GM21390 (cell line): Measurements from ENCODE around the gene MRTO4.
"Not testable (repeated sequence)": the region's sequence is repeated elsewhere in the genome, so short reads cannot be mapped to it uniquely, and the experiment has no call there.

Experiments used
- ATAC-seq: cut with Tn5 transposase; IDR thresholded peaks from one replicate; pipeline ENCODE4 v1.9.1; 2021; ENCODE audit not compliant: unreplicated experiment

MRTO4 gene

DNA sequence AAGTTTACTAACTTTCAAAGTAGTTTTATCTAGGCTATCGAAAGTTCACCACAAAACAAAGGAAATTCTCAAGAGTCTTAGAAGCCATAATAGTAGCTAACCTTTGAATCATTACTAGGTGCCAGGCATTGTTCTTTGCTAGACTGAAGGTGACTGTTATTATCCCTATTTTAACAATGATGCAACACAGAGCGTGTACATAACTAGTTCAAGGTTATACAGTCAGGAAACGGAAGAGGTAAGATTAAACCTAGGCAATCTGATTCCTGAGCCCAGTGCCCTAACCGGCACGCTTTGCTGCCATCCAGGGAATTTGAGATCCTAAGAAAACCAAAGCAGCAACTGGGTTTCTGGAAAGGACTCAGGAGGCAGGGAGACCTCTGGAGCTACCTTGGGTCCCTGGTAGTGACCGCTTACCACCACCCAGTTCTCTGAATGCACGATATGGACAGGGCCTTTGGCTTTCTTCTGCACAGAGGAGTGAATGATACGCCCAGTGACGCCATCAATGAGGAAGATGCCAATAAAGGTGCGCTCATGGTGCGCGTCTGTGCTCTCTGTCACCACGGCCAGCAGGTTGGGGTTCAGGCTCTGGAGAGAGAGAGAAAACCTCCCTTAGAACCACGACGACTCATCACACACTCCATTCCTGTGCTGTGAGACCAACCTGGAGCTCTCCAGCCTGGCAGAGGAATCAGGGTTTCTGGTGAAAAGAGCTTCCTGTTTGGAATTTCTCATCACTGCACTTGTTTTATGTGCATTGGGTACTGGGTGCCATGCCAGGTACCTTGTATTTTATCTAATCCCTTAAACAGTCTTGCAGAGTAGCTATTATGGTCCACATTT is 28.4 kb upstream of the MRTO4 start:
- no peak for ATAC-seq

DNA sequence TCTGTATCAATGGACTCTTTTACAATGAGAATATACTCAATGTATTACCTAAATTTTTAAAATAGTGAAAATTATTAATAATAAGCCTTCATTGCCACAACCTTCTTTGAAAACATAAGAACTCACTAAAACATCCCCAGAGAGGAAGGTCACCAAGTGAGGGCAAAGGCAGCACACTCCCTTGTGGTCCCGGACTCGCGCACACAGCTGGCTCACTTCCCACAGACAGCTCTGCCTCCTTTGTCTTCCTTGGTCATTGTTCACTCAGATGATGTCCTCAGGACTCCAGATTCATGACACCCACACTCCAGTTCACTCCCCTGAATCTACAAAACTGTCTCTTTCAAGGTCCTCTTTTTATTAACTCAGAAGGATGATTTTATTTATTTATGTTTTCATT is 22.4 kb upstream of the MRTO4 start:
- no peak for ATAC-seq

DNA sequence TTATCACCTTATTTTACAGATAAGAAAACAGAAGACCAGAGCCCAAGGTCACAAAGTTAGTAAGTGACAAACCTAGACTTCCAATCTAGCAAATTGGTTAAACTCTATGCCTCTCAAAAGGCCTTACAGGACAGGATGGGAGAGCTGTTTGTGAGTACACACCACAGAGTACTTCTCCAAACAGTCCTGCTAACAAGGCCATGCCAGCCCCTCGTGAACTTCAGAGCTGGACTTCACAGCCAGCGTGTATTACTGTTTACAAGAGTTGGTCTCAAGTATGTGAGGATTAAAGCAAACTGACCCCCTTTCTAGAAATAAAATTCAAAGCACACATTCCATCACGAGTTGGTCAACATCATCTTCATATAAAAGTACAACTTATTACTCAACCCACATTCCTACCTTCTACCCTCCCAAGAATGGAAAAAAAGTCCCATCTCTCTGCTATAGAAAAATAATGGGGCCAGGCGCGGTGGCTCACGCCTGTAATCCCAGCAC is 21.7 kb upstream of the MRTO4 start:
- no peak for ATAC-seq

DNA sequence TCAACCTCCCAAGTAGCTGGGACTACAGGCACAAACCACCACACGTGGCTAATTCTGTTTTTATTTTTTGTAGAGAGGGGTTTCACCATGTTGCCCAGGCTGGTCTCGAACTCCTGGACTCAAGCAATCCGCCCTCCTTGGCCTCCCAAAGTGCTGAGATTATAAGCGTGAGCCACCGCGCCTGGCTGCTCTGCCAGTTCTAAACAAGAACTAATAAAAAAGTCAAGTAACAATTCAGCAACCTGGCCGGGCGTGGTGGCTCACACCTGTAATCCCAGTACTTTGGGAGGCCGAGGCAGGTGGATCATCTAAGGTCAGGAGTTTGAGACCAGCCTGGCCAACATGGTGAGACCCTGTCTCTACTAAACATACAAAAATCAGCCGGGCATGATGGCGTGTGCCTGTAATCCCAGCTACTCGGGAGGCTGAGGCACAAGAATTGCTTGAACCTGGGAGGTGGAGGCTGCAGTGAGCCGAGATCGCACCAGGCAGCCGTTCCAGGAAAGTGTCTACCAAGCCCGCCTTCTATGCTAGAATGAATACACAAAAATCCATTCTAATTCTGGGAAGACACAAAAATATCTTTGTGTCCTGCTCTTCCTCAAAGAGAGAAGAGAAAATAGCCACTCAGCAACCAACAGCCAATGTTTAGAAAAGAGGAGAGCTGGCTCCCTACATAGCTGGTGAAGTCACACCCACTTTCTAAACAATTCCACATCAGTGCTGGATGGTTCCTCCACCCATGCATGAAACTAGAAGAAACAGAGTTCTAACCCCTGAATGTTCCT is 19.7 kb upstream of the MRTO4 start:
- not testable (repeated sequence) for ATAC-seq

GRCh38 chr1:19232524-19232846 is 19.1 kb upstream of the MRTO4 start:
- ATAC-seq: no peak

DNA sequence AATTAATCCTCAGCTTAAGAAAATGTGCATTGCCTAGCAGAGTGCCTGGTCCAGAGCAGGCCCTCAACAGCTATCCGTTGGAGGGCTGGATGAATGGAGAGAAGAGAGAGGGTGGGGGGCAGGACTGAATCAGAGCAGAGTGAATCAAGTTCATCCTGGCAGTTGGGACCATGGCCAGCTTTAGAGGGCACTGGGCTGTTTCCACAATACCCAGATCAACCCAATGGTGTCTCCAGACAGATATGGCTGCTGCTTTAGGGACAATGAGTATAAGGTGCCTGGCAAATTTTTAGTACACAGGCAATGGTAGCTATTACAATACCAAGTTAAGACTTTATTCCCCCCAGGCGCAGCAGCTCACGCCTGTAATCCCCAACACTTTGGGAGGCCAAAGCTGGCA is 17.4 kb upstream of the MRTO4 start:
- ATAC-seq: no peak

- ATAC-seq: no peak
Observed at GRCh38 chr1:19239876-19240275, 11.7 kb upstream of the MRTO4 start.

DNA sequence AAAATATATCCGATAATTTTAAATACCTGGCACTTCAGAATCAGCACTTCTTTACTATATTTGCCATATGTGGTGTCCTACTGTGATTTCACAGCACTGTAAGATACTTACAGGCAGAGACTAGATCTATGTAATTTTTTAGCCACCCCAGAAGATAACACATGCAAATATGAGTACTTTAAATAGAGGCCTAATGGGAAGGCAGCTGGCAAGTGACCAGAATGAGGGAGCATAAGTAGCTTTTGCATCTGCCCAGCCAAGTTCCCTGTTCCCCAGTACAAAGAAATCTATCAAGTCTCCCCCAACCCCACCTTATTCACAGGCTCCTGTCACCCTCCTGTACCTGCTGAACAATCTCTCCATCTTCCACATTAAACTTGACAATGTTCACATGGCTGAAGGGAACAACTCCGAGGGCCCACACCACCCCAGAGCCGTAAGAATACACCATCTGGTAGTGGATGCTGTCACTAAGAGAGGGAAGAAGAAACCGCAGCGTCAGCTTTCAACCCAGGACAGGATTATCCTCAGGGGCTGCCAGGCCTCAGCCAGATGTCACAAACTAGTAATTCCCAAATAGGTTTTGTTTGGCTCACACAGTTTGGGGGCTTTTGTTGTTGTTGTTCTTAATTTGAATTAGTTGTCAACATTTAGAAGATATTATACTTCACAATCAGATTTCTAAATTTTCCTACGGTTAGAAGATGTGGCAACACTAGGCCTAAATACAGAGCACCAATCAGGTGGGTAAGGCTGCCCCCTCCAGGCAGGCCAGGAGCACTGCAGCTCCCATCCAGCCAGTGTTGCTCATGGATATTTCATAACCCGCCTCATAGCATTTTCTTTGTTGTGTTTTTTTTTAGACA is 10.7 kb upstream of the MRTO4 start:
- ATAC-seq: no peak

- no peak for ATAC-seq
Observed at GRCh38 chr1:19250629-19251304, 838 bp upstream of the MRTO4 start.

- no peak for ATAC-seq
Observed at GRCh38 chr1:19254416-19254815, 2.8 kb downstream of the MRTO4 start.

DNA sequence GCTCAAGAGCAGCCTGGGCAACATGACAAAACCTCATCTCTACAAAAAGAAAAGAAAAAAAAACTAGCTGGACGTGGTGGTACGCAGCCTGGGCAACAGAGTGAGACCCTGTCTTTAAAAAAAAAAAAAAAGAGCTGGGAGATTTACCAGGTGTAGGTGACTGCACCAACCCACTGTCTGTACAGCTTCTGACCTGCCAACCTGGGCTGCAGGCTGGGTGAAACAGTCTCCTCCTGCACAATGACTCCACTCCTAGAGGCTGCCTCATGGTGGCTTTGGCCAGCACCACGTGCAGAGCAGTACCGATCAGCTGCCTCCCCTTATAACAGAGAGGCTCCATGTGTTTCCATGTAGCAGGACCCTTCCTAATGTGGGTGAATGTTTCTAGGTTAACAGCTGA is 3.7 kb downstream of the MRTO4 start:
- no peak for ATAC-seq

DNA sequence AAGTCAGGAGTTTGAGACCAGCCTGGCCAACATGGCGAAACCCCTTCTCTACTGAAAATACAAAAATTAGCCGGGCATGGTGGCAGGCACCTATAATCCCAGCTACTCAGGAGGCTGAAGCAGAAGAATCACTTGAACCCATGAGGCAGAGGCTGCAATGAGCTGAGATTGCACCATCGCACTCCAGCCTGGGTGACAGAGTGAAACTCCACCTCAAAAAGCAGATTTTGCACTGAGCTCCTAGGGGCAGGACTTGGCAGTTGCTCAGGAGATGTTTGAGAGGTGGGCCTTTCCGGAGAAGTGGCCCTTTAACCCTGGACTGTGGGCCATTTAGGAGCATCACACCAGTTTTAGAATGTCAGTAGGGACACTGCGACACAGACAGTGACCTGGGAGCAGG is 4.7 kb downstream of the MRTO4 start:
- not testable (repeated sequence) for ATAC-seq

- ATAC-seq: no peak
Observed at GRCh38 chr1:19257178-19257914, 5.7 kb downstream of the MRTO4 start.

GRCh38 chr1:19258353-19258752 is 6.7 kb downstream of the MRTO4 start:
- no peak for ATAC-seq

- ATAC-seq: no peak
Observed at GRCh38 chr1:19260211-19261138, 8.9 kb downstream of the MRTO4 start.

DNA sequence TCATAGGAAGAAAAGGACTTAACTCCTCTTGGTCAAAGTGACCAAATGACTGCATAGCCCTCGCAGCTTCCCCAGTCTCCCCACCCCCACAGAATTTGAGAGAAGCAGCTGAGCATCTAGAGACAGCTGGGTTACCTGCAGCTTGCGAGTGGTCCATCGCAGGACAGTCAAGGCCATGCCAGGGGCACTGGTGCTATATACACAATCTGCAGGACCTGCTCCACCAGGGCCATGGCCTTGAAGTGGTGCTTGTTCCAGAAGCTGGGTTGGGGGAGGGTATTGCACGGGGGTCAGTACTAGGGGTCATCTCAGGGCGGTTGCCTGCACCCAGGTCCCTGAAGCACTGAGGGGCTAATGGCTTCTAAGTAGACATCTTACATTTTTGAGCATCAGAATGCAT is 10.4 kb downstream of the MRTO4 start:
- no peak for ATAC-seq

- no peak for ATAC-seq
Observed at GRCh38 chr1:19262744-19263143, 11.1 kb downstream of the MRTO4 start.

GRCh38 chr1:19268445-19268844 is 16.8 kb downstream of the MRTO4 start:
- ATAC-seq: no peak
